ENCODE results near the gene ALDH2. TPM values are rescaled to one million over a fixed set of nuclear protein-coding genes. Genes with fewer than 3 reads are reported as not detected.

The ALDH2 gene
- total and polyA plus RNA-seq, 9 of the 15 experiments (the other 6 are each of a cell fraction or from before 2014, with no cell fraction given): 1.9 to 22.5 (median 12.2) TPM

GRCh38 chr12:111826992-111827391 lies 60.3 kb downstream of the ALDH2 start:
- DNase-seq (ENCODE audit: extremely low read depth in 1 of 4, low spot score in 3 of 4) (no peak), ATAC-seq (no peak; the same call in 2 of the 3 replicates), FAIRE-seq (no peak)
- Histone ChIP-seq H3K9me1 (ENCODE audit: control insufficient read depth, insufficient read depth, low read length) (no peaks in the 10 kb centered on the region), H3K9me3 (replicated peaks; ENCODE audit: control insufficient read depth, insufficient read depth, low read depth, low read length) (peaks cover 3% of the 10 kb centered on the region), H3K9ac (ENCODE audit: insufficient read depth in 1 of 2, low read depth in 2 of 2, low read length in 2 of 2) (0 out of 4 replicates have a peak overlapping the region, but pooled peaks of 1 of the 2 experiments have one; percentile 4), H3K27ac (ENCODE audit: extremely low read depth, low read depth, low read length) (no peak overlapping the region), H2AFZ (ENCODE audit: low read depth, low read length) (no peak overlapping the region), H3K36me3 (ENCODE audit: control insufficient read depth, insufficient read depth, low read length) (no peaks in the 10 kb centered on the region), H3K27me3 (ENCODE audit: control insufficient read depth in 2 of 2, insufficient read depth in 2 of 2, low read length in 2 of 2) (peaks cover 0 to 3% of the 10 kb centered on the region in 2 experiments; a peak in 2 of 5 replicates), H3K79me2 (ENCODE audit: control insufficient read depth, insufficient read depth, low read length) (no peaks in the 10 kb centered on the region), H3K4me1 (replicated peaks in 1 of 2; ENCODE audit: control insufficient read depth in 2 of 2, insufficient read depth in 2 of 2, low read length in 2 of 2) (peaks cover 0 to 3% of the 10 kb centered on the region in 2 experiments; a peak in 2 of 5 replicates), H3K4me3 (no peak overlapping the region), H4K20me1 (replicated peaks; ENCODE audit: control insufficient read depth, insufficient read depth, low read length) (no peaks in the 10 kb centered on the region), H3K4me2 (ENCODE audit: insufficient read depth, low read length) (no peak overlapping the region)
- CTCF ChIA-PET (ENCODE audit: low intra/inter-chr PET ratio): no interaction called here
- intact Hi-C loops (cut with micrococcal nuclease) (loop anchor here (5.0 to 10.0 kb wide), 2 partner anchors 88 to 205 kb away; no protein-coding TSS in a partner anchor), in situ Hi-C loops (cut with MboI) (no loop called here)
- POLR2A ChIA-PET: interaction anchor here (0.6 to 1.0 kb wide), 6 partner anchors 12 to 204 kb away, joined by 3 to 4 read pairs (median 3); no protein-coding TSS in a partner anchor
- 19% methylated on average over 2 of the region's 2 CpGs for WGBS (ENCODE audit: insufficient coverage, low coverage, missing lambda C conversion rate)
- peak; percentile 19; the same call in 1 of the 2 replicates for TF ChIP-seq ZNF316 (IDR thresholded peaks at IDR 0.05)
- TF ChIP-seq BHLHE40 (IDR thresholded peaks at IDR 0.05; ENCODE audit: low read length): no peak
- TF ChIP-seq CREB1 (IDR thresholded peaks at IDR 0.05): no peak
- TF ChIP-seq CREB1 (CRISPR knock-in tag; IDR thresholded peaks at IDR 0.05): no peak
- peak; percentile 18; the same call in 1 of the 2 replicates for TF ChIP-seq C11orf30 (IDR thresholded peaks at IDR 0.05; ENCODE audit: low read depth)
- no peak for TF ChIP-seq ZNF561 (CRISPR knock-in tag; conservative IDR thresholded peaks at IDR 0.05)
- TF ChIP-seq ZMIZ1 (IDR thresholded peaks at IDR 0.05; ENCODE audit: low read depth in 2 of 2, low read length in 2 of 2): no peak
- no TSS peak for BruUV-seq (replicated peaks)

All from K562 (cell line).